Nucleus accumbens (tissue), 56 donors: ENCODE measurements around the gene VEGFC.
A peak's percentile ranks its signal among the peaks of the same experiment; 100 is the strongest.

Experiments
- DNase-seq, 56 donors: peaks; one replicate each; lab custom pipeline; 2025; lab: John Stamatoyannopoulos, UW

The VEGFC gene

DNA sequence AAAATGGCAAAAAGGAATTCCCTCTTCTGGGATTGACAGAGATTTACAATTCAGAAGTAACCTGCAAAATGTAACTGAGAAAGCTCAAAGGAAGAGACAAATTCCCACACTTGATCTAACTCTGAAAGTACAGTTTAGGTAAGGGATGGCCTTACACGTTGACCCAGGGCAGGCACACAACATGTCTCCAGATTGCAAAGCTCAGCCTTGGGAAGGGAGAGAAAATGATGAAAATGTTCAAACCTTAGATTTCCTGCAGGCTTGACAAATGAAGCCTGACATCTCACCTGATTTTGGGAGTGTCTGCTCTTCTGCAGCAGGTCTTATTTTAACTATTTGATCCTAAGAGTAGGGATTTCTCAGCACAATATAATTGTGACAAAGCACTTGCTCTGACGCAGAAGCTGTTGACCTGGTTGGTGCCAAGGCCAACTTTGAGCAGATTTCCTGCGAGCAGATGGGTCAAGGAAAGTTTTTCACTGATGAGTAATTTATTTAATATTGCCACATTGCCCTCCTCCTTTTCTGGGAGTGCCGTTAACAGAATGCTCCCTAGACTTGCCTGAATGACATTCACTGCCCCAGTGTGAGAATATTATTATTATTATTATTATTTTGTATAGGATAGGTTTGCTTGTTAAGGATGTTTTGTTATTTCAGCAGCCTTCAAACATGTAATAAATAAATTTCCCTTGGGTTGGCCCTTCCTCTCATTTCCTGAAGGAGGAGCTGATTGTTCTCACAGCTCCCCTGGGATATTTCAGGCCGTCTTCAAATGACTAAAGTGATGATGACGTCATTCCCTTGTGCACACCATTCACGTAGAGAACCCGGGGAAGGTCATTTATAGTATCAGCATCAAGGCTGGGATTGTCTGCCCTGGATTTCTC, 157.1 kb downstream of the VEGFC start:
- peak in 1 of 56 donors; percentile 3 for DNase-seq
